ENCODE data around the gene EMX1. TPM values are rescaled to one million over a fixed set of nuclear protein-coding genes. Genes with fewer than 3 reads are reported as not detected.

Gene EMX1
- total and polyA plus RNA-seq, 2 of the 13 experiments (the other 11 are each of a cell fraction or from before 2014, with no cell fraction given), result 0.62 to 4.9 TPM

GRCh38 chr2:72883356-72883962 is 33.9 kb upstream of the EMX1 start (continued):
- no peak for TF ChIP-seq ZXDC (CRISPR knock-in tag; IDR thresholded peaks at IDR 0.05)
- TF ChIP-seq PRMT3 (CRISPR knock-in tag; IDR thresholded peaks at IDR 0.05; ENCODE audit: borderline replicate concordance, low read depth), result no peak
- TF ChIP-seq ZFP90 (CRISPR knock-in tag; IDR thresholded peaks at IDR 0.05; ENCODE audit: borderline replicate concordance), result no peak
- no peak for TF ChIP-seq ZNF790 (CRISPR knock-in tag; IDR thresholded peaks at IDR 0.05; ENCODE audit: borderline replicate concordance)
- TF ChIP-seq ZNF792 (CRISPR knock-in tag; IDR thresholded peaks at IDR 0.05), result peak; percentile 94
- TF ChIP-seq ZNF777 (CRISPR knock-in tag; IDR thresholded peaks at IDR 0.05), result no peak; the same call in 1 of the 2 replicates
- no peak for TF ChIP-seq ZNF776 (CRISPR knock-in tag; IDR thresholded peaks at IDR 0.05)
- TF ChIP-seq ZNF12 (CRISPR knock-in tag; IDR thresholded peaks at IDR 0.05), result peak; percentile 71
- no peak for TF ChIP-seq FOXP1 (IDR thresholded peaks at IDR 0.05)
- no peak for TF ChIP-seq FOXP1 (CRISPR knock-in tag; IDR thresholded peaks at IDR 0.05)
- TF ChIP-seq ZNF24 (IDR thresholded peaks at IDR 0.05), result no peak
- TF ChIP-seq KLF6 (CRISPR knock-in tag; IDR thresholded peaks at IDR 0.05), result peak; percentile 96
- TF ChIP-seq ZNF142 (CRISPR knock-in tag; IDR thresholded peaks at IDR 0.05), result peak; percentile 77; the same call in 1 of the 2 replicates
- TF ChIP-seq CSRNP1 (CRISPR knock-in tag; IDR thresholded peaks at IDR 0.05), result no peak
- 0 out of 2 replicates have a peak, but pooled peaks have one; percentile 39 for TF ChIP-seq ZNF205 (CRISPR knock-in tag; IDR thresholded peaks at IDR 0.05)
- TF ChIP-seq ELF1 (CRISPR knock-in tag; IDR thresholded peaks at IDR 0.05), result no peak
- no peak for TF ChIP-seq DRAP1 (CRISPR knock-in tag; IDR thresholded peaks at IDR 0.05)
- TF ChIP-seq ZNF264 (CRISPR knock-in tag; IDR thresholded peaks at IDR 0.05), result peak; percentile 78; the same call in 1 of the 2 replicates
- no peak for TF ChIP-seq PHF21A (CRISPR knock-in tag; IDR thresholded peaks at IDR 0.05)
- TF ChIP-seq MED13 (CRISPR knock-in tag; IDR thresholded peaks at IDR 0.05), result peak; percentile 32; the same call in 1 of the 2 replicates
- TF ChIP-seq ZKSCAN8 (CRISPR knock-in tag; IDR thresholded peaks at IDR 0.05; ENCODE audit: borderline replicate concordance), result no peak
- no peak for TF ChIP-seq ZBTB3 (CRISPR knock-in tag; IDR thresholded peaks at IDR 0.05; ENCODE audit: borderline replicate concordance, low read depth)

Measured in HepG2 (cell line).